Neural progenitor cell (in vitro differentiated cells): ENCODE data around the gene BRDT.

Source experiments
- EZH2 ChIP-seq: fragments of 200-600 bp; sonication (generic); IDR thresholded peaks from 2 replicates; pipeline ENCODE4 v1.6.1; 2017; ENCODE audit warnings: antibody characterized with exemption, mild to moderate bottlenecking, moderate library complexity
- TF ChIP-seq, protein P1 (sequence below): fragments of 200-600 bp; sonication (generic); IDR thresholded peaks from 2 replicates; pipeline ENCODE4 v1.5.1; 2017; ENCODE audit warnings: antibody characterized with exemption, mild to moderate bottlenecking

DNA sequence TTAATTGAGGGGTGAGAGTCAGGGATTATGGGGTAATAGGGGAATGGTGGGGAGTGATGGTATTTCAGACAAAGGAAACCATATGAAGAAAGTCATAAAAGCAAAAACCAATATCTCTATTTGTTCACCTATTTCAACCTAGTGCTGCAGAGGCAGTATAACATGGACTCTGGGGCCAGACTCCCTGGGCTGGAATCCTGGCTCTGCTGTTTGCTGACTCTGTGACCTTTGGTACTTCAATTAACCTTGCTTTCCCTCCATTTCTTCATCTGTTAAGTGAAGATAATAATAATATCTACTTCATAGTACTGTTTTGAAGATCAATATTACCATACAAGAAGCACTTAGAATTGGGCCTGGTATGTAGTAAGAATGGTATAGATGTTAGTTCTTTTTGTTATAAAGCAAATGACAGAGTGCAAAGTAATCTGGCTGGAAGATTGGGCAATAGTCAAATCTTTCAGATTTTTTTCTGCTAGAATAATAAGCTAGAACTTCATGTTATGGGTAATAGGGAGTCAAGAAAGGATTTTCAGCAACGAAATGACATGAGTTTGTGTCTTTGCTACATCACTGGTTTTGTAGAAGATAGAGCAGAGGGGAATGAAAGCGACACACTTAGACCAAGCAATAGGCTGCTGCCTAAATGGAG lies 89.6 kb downstream of the BRDT start:
- TF ChIP-seq, protein P1, sequence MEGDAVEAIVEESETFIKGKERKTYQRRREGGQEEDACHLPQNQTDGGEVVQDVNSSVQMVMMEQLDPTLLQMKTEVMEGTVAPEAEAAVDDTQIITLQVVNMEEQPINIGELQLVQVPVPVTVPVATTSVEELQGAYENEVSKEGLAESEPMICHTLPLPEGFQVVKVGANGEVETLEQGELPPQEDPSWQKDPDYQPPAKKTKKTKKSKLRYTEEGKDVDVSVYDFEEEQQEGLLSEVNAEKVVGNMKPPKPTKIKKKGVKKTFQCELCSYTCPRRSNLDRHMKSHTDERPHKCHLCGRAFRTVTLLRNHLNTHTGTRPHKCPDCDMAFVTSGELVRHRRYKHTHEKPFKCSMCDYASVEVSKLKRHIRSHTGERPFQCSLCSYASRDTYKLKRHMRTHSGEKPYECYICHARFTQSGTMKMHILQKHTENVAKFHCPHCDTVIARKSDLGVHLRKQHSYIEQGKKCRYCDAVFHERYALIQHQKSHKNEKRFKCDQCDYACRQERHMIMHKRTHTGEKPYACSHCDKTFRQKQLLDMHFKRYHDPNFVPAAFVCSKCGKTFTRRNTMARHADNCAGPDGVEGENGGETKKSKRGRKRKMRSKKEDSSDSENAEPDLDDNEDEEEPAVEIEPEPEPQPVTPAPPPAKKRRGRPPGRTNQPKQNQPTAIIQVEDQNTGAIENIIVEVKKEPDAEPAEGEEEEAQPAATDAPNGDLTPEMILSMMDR: no peak
- TF ChIP-seq EZH2: no peak
